ENCODE results near the gene GALNT10. TPM values are rescaled to one million over a fixed set of nuclear protein-coding genes. Genes with fewer than 3 reads are reported as not detected.
A peak's percentile ranks its signal among the peaks of the same experiment; 100 is the strongest.

The GALNT10 gene
- polyA plus RNA-seq, 1 of the 3 experiments (the other 2 are of a cell fraction): 56.3 TPM

- TF ChIP-seq REST (IDR thresholded peaks at IDR 0.05; ENCODE audit: low read depth, low read length) (no peak), MAX (IDR thresholded peaks at IDR 0.05; ENCODE audit: low read depth) (no peak), IRF3 (IDR thresholded peaks at IDR 0.05; ENCODE audit: low read depth, low read length) (no peak), MXI1 (IDR thresholded peaks at IDR 0.05; ENCODE audit: low read depth, low read length) (no peak), SIN3A (IDR thresholded peaks at IDR 0.05; ENCODE audit: borderline replicate concordance, low read depth, low read length) (no peak), GATA2 (CRISPR knock-in tag; IDR thresholded peaks at IDR 0.05) (no peak), RCOR1 (IDR thresholded peaks at IDR 0.05; ENCODE audit: low read length) (no peak), ELF1 (IDR thresholded peaks at IDR 0.05) (no peak), NRF1 (IDR thresholded peaks at IDR 0.05; ENCODE audit: low read depth, low read length) (no peak), SMC3 (IDR thresholded peaks at IDR 0.05; ENCODE audit: low read depth, low read length) (no peak), FOXM1 (IDR thresholded peaks at IDR 0.05; ENCODE audit: low read depth) (no peak), TEAD4 (IDR thresholded peaks at IDR 0.05; ENCODE audit: borderline replicate concordance, insufficient read depth) (no peak)
Measured at GRCh38 chr5:154258531-154259217, 68.1 kb downstream of the GALNT10 start (continued).

GRCh38 chr5:154260224-154260927 lies 69.8 kb downstream of the GALNT10 start:
- POLR2A ChIA-PET: no interaction called here
- H3K4me2 ChIP-seq: peak overlapping the region; percentile 29; the same call in 1 of the 2 replicates
- TF ChIP-seq FOXJ3 (CRISPR knock-in tag; IDR thresholded peaks at IDR 0.05) (no peak), CTCF (IDR thresholded peaks at IDR 0.05) (no peak), SIN3A (IDR thresholded peaks at IDR 0.05; ENCODE audit: borderline replicate concordance, low read depth, low read length) (no peak), POLR2AphosphoS5 (IDR thresholded peaks at IDR 0.05; ENCODE audit: low read depth, low read length) (no peak), CHD2 (IDR thresholded peaks at IDR 0.05; ENCODE audit: low read length, partially characterized antibody) (no peak), TCF12 (IDR thresholded peaks at IDR 0.05) (no peak), EP300 (IDR thresholded peaks at IDR 0.05; ENCODE audit: borderline replicate concordance in 1 of 2, low read depth in 1 of 2, low read length in 1 of 2) (no peak), FOSL2 (IDR thresholded peaks at IDR 0.05; ENCODE audit: borderline replicate concordance, low read depth) (no peak), RCOR1 (IDR thresholded peaks at IDR 0.05; ENCODE audit: low read length) (no peak), RFX5 (IDR thresholded peaks at IDR 0.05; ENCODE audit: low read length) (no peak), USF1 (IDR thresholded peaks at IDR 0.05; ENCODE audit: borderline replicate concordance, low read depth) (no peak), NFIC (IDR thresholded peaks at IDR 0.05; ENCODE audit: borderline replicate concordance) (no peak), GATA2 (CRISPR knock-in tag; IDR thresholded peaks at IDR 0.05) (no peak), EZH2phosphoT487 (IDR thresholded peaks at IDR 0.05; ENCODE audit: borderline replicate concordance, low read depth) (no peak)

More at GRCh38 chr5:154260224-154260927, 69.8 kb downstream of the GALNT10 start:
- no peak overlapping the region for H3K9ac ChIP-seq
- DNase-seq: no peak
- WGBS (ENCODE audit: low lambda C conversion rate): 48% methylated on average over 6 of the region's 6 CpGs
- H3K9me2 ChIP-seq: no peaks in the 10 kb centered on the region
- peak overlapping the region; percentile 16 to 60; a peak in 3 of 4 replicates for H3K27ac ChIP-seq (ENCODE audit: low read depth in 2 of 2, low read length in 1 of 2)
- no peaks in the 10 kb centered on the region for H3K27me3 ChIP-seq (ENCODE audit: insufficient read depth)
- no peaks in the 10 kb centered on the region for H4K20me1 ChIP-seq (ENCODE audit: insufficient read depth)
- H3K4me1 ChIP-seq (ENCODE audit: control insufficient read depth in 1 of 2, insufficient read depth in 2 of 2, low read depth in 1 of 2, low read length in 1 of 2): peaks cover 0 to 8% of the 10 kb centered on the region in 2 experiments; a peak in 2 of 4 replicates
- H3F3A ChIP-seq (replicated peaks; ENCODE audit: insufficient read depth): peaks cover 16% of the 10 kb centered on the region
- no peaks in the 10 kb centered on the region for H3K9me3 ChIP-seq
- H3K79me2 ChIP-seq (ENCODE audit: insufficient read depth): peaks cover 80% of the 10 kb centered on the region; the same call in 1 of the 2 replicates
- CTCF ChIA-PET: interaction anchor here (0.6 kb wide), 1 partner anchor 291 kb away, joined by 3 read pairs; no protein-coding TSS in a partner anchor
- no peak overlapping the region for H3K4me3 ChIP-seq (ENCODE audit: low read depth in 2 of 2, low read length in 1 of 2)
- no peak overlapping the region for H2AFZ ChIP-seq (ENCODE audit: low read depth)
- H3K36me3 ChIP-seq (replicated peaks in 1 of 2; ENCODE audit: control insufficient read depth in 1 of 2, insufficient read depth in 2 of 2, low read length in 1 of 2): peaks cover 3 to 14% of the 10 kb centered on the region in 2 experiments
